HG02970 (cell line): ENCODE data around the gene RHOH.
"Not testable (repeated sequence)": the region's sequence is repeated elsewhere in the genome, so short reads cannot be mapped to it uniquely, and the experiment has no call there.

Experiments used
- ATAC-seq: cut with Tn5 transposase; IDR thresholded peaks from one replicate; pipeline ENCODE4 v1.9.1; 2021; ENCODE audit warnings: mild to moderate bottlenecking, moderate library complexity, moderate number of reproducible peaks; ENCODE audit not compliant: unreplicated experiment, low FRiP score

Gene RHOH

DNA sequence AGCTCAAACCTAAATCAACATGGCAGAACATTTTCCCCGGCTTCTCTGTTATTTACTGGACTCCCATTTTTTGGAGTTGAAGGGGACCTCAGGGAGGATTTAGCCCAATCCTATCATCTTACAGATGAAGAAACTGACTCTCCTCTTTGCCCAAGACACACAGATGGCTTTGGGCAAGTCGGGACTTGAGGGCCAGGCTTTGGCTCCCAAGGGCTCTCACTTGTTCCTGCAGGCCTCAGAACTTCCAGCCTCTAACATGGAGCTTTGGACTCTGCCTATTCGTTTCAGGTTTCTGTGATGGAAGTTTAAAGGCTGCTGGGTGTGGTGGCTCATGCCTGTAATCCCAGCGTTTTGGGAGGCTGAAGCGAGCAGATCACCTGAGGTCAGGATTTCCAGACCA, 59.5 kb downstream of the RHOH start:
- no peak for ATAC-seq

DNA sequence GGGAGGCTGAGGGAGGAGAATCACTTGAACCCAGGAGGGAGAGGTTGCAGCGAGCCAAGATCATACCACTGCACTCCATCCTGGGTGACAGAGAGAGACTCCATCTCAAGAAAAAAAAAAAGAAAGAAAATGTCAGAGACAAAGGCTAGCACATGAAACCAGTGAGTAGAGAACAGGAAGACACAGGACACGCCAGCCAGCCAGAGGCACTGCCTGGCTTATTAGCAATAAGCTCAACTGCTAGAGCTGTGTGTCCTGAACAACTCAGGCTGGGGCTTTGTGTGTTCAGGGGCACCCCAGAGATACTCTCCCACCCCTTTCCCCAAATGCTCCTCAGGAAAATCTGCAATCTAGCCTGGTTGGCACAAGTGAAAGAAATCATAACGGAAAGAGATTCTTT, 60.0 kb downstream of the RHOH start:
- no peak for ATAC-seq

DNA sequence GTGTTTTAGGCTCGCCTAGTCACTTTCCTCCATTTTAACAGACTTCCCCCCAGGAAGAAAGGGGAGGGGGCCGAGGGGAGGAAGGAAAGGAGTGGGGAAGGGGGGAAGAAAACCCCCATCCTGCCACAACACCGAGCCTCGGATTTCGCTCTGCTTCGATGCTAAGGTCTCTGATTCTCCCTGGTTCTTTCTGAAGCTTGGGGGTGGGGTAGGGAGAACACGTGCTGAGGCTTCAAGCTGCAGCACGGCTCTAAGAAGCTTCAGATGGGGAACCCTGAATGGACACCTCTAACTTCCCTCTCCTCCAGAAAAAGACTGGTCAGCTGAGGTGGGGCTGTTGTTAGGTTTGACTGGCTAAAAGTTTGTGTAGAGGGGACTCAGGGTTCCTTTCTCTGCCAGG, 61.8 kb downstream of the RHOH start:
- no peak for ATAC-seq

DNA sequence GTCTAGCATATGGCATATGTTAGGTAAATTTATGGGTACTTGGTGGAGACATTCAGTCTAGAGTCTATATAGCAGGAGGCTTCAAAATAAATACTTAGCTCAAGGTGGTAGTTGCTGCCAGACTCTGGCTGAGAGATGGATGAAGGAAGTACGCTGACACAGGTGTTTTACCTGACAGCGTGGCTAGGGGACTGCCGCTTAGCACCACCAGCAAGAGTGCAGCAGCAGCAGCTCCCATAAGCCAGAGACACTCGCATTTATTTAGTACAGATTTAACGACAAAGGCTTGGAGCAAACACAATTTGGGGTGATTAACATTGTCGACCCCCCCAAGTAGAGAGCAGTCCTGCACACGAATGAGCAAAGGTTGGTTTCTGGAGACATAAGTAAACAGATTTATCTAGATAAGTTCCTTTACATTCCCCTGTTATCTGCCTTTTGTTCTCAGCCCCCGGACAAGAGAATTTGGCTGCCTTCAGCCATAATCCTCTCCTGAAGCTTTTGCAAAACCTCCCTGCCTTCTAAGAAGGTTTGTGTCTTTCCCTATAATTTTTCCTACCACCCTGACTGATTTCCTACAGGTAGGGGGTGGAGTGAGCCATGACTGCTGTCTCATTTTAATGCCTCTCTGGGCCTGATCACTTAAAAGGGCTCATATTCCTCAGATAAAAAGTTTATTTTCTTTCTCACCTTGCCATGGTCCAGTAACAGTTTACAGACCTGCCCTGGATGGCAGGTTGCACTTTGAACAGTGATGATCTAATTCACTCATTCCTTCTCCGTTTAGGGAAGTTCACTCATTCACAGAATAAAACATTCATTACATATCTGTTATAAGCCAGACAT, 64.6 kb downstream of the RHOH start:
- ATAC-seq = no peak

DNA sequence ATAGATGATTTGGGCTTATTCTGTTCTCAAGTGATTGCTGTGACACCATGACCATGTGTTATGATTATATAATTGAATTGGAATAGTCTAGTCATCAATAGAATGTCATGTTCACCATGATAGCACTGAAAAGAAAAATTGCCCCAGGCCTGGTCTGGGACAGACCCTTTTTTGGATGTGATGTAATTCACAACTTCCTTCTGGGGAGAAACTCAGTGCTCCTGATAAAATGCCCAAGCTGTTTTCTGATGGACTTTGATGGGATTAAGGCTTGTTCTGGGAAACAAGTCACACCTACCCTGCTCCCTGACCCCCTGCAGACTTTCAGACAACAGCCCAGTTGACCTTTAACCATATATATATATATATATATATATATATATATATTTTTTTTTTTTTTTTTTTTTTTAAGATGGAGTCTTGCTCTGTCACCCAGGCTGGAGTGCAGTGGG, 65.3 kb downstream of the RHOH start:
- ATAC-seq = no peak

DNA sequence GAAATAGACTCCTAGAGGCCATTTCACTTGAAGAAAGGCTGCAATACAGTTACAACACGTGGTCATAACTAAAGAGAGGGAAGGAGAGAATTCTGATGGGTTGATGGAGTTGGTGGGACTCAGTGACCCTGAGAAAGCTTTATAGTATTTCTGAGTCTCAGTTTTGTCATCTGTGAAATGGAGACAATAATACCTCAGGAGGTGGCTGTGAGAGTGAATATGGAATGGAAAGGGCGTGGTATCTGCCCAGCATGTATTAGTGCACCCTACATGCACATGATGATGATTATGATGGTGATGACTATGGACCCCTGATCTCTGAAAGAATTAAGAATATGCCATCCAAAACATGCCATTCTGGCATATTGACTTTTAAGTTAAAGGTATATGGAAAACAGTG, 66.0 kb downstream of the RHOH start:
- no peak for ATAC-seq

DNA sequence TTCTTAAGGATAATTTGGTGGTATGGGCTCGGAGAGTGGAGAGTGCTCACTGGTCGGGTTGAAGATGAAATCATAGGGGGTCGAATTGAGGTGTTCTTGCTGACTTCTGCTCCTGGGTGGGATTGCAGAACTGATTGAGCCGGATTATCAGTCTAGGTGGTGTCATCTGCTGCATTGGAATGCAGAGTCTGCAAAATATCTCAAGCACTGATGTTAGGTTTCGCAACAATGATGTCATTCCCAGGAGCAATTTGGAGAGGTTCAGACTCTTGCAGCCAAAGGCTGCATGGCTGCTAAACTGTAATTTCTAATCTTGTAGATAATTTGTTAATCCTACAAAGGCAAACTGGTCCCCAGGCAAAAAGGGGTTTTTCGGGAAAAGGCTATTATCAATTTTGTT, 67.7 kb downstream of the RHOH start:
- ATAC-seq = no peak

DNA sequence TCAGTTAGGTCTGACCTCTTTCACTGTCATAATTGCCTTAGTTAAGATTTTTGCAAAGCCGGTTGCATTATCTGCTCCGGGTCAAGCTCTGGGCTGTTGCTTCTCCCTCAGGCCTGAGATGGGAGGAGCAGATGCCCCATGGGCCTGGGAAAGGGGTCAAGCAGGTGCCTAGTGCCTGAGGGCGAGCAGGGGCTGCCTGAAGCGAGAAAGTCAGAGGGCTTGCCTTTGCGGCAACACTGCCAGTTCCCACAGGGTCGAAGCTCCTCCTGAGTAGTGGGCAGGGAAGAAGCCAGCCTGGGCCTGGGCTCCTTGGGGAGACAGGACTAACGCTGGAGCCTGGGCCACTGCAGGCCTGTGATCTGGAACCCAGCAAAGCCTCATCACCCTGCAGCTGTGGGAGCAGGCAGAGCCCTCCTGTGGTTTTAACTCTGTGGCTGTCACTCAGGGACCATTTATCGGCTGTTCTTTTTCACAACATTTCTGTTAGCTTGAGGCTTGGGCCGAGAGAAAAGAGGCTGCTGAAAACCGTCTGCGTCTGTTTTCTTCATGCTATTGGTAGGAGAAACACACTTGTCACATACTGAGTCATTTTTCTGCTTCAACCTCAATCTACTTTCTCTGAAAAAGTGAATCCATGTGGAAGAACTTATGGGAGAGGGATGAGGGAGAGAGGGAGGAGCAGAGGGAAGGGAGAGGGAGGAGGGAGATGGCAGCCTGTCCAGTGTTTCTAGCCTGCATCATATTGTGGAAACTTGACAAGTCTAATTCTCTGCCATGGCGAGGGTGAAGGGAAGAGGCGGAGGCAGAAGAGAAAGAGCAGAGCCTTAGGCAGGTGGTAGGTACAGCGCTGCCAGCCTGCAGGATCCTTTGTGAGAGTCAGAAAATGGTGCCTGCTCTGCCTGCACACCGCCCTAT, 68.4 kb downstream of the RHOH start:
- ATAC-seq = no peak

DNA sequence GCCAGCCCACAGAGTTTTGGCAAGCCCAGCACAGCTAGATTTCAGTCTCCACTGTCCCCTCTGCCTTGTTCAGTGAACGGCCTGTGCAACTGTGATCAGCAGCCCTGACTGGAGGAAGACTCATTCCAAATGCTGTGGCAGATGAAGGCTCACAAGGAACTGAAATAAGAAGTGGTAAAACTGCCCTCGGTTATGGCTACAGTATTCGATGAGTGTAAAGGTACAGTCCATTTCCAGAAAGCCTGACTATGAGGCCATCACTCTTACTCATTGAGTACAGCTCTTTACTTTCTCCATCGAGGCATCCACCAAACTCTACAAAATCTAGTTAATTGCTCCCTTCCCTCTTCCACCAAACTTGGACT, 69.1 kb downstream of the RHOH start:
- ATAC-seq = no peak

DNA sequence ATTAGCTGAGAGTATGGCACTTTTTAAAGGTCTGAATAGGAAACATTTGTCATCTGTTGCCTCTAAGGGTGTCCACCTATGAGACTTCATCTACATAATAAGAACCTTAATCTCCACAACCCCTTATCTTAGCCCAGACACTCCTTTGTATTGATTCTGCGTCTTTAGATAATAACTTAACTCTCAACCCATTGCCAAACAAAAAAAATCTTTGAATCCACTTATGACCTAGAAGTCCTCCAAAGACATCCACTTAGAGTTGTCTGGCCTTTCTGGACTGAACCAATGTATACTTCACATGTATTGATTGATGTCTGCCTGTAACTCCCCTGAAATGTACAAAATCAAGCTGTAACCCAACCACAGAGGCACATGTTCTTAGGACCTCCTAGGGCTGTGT, 72.3 kb downstream of the RHOH start:
- no peak for ATAC-seq

DNA sequence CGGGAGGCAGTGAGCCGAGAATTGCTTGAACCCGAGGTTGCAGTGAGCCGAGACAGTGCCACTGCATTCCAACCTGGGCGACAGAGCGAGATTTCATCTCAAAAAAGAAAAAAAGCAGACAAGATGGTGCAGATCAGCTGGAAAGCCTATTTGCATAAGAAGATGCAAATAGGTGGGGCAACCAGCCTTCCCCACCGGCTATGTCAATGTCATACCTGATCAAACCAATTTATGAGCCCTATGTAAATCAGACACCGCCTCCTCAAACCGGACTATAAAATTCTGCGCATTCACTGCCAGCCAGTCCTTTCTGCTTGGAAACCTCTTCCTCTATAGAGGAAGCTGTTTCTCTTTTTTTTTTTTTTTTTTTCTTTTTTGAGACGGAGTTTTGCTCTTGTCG, 73.8 kb downstream of the RHOH start:
- no peak for ATAC-seq

DNA sequence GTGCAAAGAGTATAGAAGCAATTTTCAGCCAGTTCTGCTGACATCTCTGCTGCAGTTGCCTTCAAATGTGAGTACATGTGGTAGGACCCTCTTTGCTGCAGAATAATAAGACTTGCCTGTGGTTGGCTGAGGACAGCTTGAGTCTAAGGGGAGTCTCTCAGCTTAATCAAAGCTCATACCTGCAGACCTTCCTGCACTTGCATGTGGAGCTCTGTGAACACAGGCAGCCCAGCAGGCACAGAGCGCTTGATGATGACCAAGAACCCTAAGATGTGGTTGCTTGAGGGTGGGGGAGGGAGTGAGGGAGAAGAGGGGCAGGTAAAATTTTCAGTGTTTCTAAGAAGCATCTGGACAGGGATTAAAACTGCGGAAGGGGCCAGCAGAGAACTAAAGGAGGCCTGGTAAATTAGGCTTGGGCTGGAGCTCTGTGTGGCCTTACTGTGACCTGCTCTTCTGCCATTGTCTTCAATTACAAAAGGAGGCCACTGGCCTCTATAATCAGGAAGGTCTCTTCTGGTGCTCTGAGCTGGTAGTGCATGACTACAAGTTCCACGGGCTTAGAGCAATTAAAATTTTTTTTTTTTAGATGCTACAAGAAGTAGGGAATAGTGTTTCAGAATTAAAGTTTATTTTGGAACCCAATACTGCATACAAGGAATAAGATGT, 78.4 kb downstream of the RHOH start:
- ATAC-seq = no peak

DNA sequence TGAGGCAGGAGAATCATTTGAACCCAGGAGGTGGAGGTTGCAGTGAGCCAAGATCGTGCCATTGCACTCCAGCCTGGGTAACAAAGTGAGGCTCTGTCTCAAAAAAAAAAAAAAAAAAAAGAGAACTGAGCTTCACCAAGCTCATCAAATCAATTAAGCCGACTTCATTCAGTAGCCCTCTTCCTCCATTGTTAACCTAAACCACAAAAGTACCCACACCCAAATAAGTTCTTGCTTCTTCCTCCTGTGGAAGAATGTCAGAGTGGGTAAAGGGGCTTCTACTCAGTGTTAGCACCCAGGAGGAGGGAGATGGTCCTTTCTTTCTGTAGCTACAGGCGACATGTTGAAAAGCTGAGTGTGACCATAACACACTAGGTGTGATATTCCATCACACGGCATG, 79.7 kb downstream of the RHOH start:
- ATAC-seq = no peak

DNA sequence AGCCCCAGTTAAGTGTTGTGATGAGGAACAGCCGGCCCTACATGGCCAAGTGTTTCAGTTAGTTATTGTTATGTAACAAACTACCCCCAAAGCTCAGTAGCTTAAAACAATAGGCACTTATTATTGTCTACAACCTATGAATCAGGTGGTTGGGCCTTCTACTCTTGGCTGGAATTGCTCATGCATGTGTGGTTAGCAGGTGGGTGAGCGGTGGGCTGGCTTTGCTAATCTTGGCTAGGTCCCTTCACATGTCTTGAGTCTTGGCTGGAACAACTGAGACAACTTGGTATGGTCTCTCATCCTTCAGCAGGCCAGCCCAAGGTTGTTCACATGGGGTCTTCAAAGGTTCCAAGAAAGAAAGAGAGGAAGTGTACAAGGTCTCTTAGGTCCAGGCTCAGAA, 83.8 kb downstream of the RHOH start:
- no peak for ATAC-seq

DNA sequence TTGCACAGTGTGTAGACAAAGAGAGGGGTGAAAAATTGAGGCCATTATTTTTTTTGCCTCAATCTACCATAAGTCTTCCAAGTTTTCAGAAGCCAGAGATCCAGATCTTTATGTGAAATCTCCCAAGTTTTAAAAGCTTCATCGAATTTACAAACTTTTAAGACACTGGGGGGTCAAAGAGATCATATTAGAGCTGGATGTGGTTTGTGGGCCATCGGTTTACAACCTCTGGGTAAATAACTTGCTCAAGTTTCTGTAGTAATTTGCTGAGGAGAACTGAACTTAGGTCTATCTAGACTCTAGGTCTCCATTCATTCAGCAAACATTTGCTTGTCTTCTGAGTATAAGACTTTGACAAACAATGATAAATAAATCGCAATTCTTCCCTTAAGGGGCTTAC, 84.3 kb downstream of the RHOH start:
- ATAC-seq = no peak

DNA sequence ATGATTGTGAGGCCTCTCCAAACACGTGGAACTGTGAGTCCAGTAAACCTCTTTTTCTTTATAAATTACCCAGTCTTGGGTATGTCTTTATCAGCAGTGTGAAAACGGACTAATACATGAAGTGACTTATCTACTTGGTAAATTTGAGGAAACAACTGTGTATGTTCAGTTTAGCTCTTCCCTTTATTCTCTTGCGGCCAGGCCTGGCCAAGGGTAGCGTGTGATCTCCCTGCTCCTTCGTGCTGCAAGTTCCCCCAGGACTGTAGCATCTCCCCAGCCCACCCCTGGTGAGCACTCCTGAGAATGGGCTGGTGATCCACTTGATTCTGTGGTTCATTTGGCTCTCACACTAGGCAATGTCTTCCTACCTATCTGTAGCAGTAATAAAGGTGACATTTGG, 85.1 kb downstream of the RHOH start:
- ATAC-seq = no peak

DNA sequence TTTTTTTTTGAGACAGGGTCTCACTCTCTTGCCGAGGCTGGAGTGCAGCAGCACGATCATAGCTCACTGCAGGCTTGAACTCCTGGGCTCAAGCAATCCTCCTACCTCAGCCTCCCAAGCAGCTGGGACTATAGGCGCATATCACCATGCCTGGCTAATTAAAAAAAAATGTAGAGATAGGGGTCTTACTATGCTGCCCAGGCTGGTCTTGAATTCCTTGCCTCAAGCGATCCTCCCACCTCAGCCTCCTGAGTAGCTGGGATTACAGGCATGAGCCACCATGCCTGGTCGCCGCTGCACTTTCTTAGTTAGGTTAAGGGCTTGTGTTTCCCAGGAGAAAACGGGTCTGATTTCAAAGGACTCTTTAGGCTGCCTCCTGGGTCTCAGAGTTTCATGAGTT, 86.0 kb downstream of the RHOH start:
- not testable (repeated sequence) for ATAC-seq

DNA sequence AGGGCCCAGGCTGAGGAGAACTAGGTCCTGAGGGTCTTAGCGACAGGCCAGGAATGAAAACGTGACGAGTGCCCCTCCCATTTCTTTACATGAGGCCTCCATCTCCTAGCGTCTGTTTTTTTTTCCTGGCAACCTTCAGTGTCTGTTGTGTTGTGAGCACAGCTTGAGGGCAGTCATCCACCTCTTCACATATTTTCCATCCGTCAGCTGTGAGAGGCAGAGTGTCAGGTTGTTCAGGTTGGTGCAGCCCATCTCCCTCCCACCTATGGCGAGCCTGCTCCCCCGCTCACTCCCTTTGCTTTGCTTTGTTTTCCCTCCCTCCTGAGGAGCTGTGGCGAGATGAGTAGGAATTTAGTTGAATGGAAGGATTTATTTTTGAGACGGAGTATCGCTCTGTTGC, 86.6 kb downstream of the RHOH start:
- ATAC-seq = no peak

DNA sequence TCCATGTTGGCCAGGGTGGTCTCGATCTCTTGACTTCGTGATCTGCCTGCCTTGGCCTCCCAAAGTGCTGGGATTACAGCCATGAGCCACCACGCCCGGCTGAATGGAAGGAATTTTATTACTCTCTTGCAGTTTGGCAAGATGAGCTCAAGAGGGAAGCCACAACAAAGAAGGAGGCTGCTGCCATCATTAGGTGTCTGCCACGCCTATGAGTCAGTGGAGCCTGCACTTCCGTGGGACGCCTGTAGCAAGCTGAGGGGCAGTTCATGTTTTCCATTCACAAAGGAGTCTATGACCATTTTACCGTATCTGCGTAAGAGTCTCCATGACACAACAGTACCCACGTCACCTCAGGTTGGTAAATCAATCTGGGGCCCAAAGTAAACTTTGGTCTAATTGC, 87.1 kb downstream of the RHOH start:
- no peak for ATAC-seq

DNA sequence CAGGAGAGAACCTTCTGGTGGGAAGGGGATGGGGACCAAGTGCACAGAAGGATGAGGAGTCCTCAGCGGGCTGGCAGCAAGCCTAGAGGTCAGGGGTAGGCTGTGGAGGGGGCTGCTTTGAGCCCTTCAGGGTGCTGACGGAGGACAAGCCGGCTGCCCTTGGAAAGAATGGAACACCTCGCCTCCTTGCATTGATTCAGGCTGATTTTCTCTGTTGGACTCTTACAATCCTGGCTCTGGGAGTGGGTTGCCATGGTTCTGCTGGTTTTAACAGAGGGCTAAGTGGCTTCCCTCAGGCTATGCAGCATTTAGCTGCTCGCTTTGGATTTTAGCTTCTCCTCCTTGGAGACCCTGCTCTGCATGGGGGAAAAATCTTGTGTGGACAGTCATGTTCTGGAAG, 88.9 kb downstream of the RHOH start:
- no peak for ATAC-seq

DNA sequence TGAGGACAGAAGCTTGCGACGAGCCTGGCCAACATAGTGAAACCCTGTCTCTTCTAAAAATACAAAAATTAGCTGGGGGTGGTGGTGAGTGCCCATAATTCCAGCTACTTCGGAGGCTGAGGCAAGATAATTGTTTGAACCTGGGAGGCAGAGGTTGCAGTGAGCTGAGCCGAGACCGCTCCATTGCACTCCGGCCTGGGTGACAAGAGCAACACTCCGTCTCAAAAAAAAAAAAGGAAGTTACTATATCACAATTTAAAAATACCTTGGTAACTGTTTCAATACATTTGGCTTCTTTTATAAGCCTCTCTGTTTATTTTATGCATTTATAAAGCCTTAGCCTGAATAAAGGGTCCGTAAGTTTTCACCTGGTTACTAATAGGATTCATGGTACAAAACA, 91.7 kb downstream of the RHOH start:
- ATAC-seq = no peak
